HepG2 (cell line): Measurements from ENCODE around the gene SCRG1. TPM values are rescaled to one million over a fixed set of nuclear protein-coding genes. Genes with fewer than 3 reads are reported as not detected.

Experiments used
- GMEB2 ChIP-seq: IDR thresholded peaks from 2 replicates; pipeline ENCODE4 v1.6.1; 2016; ENCODE audit warnings: missing biosample characterization, missing genetic modification reagents, low read depth
- GRHL1 ChIP-seq: sonication (generic); formaldehyde crosslinking; conservative IDR thresholded peaks from 2 replicates; pipeline ENCODE4 v1.8.0; 2022; ENCODE audit warnings: missing genetic modification reagents
- HOXA5 ChIP-seq: sonication (generic); formaldehyde crosslinking; IDR thresholded peaks from 2 replicates; pipeline ENCODE4 v1.4.0; 2020; ENCODE audit warnings: missing genetic modification reagents
- MTA1 ChIP-seq: sonication (generic); formaldehyde crosslinking; IDR thresholded peaks from 2 replicates; pipeline ENCODE4 v1.4.0; 2020; ENCODE audit warnings: missing genetic modification reagents, mild to moderate bottlenecking, borderline replicate concordance
- NR2F2 ChIP-seq: IDR thresholded peaks from 2 replicates; pipeline ENCODE4 v1.6.1; 2012; ENCODE audit warnings: low read depth, inconsistent platforms, borderline replicate concordance
- PAX8 ChIP-seq: sonication (generic); formaldehyde crosslinking; IDR thresholded peaks from 2 replicates; pipeline ENCODE4 v1.8.0; 2022; ENCODE audit warnings: mild to moderate bottlenecking, missing genetic modification reagents, borderline replicate concordance
- SKI ChIP-seq: fragments of 450-650 bp; IDR thresholded peaks from one replicate; pipeline ENCODE4 v1.6.1; 2018; ENCODE audit warnings: mild to moderate bottlenecking; ENCODE audit not compliant: partially characterized antibody
- SOX13 ChIP-seq, 3 experiments: fragments of 450-650 bp in 1 of 3; sonication (generic) in 1 of 3; formaldehyde crosslinking in 1 of 3; IDR thresholded peaks in 2 of 3; conservative IDR thresholded peaks in 1 of 3; 2 replicates each; pipeline versions ENCODE4 v1.5.0 to v1.6.1; 2016 to 2020; ENCODE audit warnings: antibody characterized with exemption in 1 of 3, mild to moderate bottlenecking in 1 of 3, missing compliant biosample characterization in 1 of 3, missing genetic modification reagents in 1 of 3, moderate library complexity in 1 of 3
- TBP ChIP-seq: sonication (generic); formaldehyde crosslinking; IDR thresholded peaks from 2 replicates; pipeline ENCODE4 v1.5.0; 2020; ENCODE audit warnings: missing genetic modification reagents
- ZNF24 ChIP-seq: fragments of 450-650 bp; IDR thresholded peaks from 2 replicates; pipeline ENCODE4 v1.6.1; 2017; ENCODE audit warnings: antibody characterized with exemption, mild to moderate bottlenecking
- ZNF280D ChIP-seq: sonication (generic); formaldehyde crosslinking; IDR thresholded peaks from 2 replicates; pipeline ENCODE4 v1.5.1; 2020; ENCODE audit warnings: mild to moderate bottlenecking, missing genetic modification reagents
- ZNF333 ChIP-seq: sonication (generic); formaldehyde crosslinking; IDR thresholded peaks from 2 replicates; pipeline ENCODE4 v1.4.0; 2020; ENCODE audit warnings: mild to moderate bottlenecking, missing genetic modification reagents, borderline replicate concordance
- polyA plus RNA-seq, 8 experiments: library from polyadenylated mRNA; depleted of rRNA in 3 of 8; stranded (reverse) in 7 of 8; unstranded in 1 of 8; fragments of >200 nt; fragmentation: Illumina TruSeq in 4 of 8; extraction: Trizol in 4 of 8; gene quantifications; 2 replicates each; pipeline versions ENCODE4 v1.2.1 to v1.2.3, GENCODE V29; 2011 to 2016; ENCODE audit warnings: low read depth in 4 of 8, missing spikeins in 1 of 8, mixed read lengths in 1 of 8; ENCODE audit not compliant: insufficient read depth in 1 of 8
- total RNA-seq, 5 experiments: library from RNA; depleted of rRNA; stranded (reverse); fragments of >200 nt; fragmentation: Illumina TruSeq; extraction: Trizol; gene quantifications; 2 replicates each; pipeline ENCODE4 v1.2.3, GENCODE V29; 2016; ENCODE audit warnings: low read depth in 1 of 5
- TF ChIP-seq, protein P1 (sequence below): sonication (generic); formaldehyde crosslinking; IDR thresholded peaks from 2 replicates; pipeline ENCODE4 v1.5.1; 2020; ENCODE audit warnings: mild to moderate bottlenecking, missing genetic modification reagents, borderline replicate concordance
- TF ChIP-seq, protein P2 (sequence below): sonication (generic); formaldehyde crosslinking; IDR thresholded peaks from 2 replicates; pipeline ENCODE4 v1.5.1; 2020; ENCODE audit warnings: missing genetic modification reagents, mild to moderate bottlenecking, borderline replicate concordance

The SCRG1 gene
- total and polyA plus RNA-seq, 2 of the 13 experiments (the other 11 are each of a cell fraction or from before 2014, with no cell fraction given), result not detected

- TF ChIP-seq, protein P1, sequence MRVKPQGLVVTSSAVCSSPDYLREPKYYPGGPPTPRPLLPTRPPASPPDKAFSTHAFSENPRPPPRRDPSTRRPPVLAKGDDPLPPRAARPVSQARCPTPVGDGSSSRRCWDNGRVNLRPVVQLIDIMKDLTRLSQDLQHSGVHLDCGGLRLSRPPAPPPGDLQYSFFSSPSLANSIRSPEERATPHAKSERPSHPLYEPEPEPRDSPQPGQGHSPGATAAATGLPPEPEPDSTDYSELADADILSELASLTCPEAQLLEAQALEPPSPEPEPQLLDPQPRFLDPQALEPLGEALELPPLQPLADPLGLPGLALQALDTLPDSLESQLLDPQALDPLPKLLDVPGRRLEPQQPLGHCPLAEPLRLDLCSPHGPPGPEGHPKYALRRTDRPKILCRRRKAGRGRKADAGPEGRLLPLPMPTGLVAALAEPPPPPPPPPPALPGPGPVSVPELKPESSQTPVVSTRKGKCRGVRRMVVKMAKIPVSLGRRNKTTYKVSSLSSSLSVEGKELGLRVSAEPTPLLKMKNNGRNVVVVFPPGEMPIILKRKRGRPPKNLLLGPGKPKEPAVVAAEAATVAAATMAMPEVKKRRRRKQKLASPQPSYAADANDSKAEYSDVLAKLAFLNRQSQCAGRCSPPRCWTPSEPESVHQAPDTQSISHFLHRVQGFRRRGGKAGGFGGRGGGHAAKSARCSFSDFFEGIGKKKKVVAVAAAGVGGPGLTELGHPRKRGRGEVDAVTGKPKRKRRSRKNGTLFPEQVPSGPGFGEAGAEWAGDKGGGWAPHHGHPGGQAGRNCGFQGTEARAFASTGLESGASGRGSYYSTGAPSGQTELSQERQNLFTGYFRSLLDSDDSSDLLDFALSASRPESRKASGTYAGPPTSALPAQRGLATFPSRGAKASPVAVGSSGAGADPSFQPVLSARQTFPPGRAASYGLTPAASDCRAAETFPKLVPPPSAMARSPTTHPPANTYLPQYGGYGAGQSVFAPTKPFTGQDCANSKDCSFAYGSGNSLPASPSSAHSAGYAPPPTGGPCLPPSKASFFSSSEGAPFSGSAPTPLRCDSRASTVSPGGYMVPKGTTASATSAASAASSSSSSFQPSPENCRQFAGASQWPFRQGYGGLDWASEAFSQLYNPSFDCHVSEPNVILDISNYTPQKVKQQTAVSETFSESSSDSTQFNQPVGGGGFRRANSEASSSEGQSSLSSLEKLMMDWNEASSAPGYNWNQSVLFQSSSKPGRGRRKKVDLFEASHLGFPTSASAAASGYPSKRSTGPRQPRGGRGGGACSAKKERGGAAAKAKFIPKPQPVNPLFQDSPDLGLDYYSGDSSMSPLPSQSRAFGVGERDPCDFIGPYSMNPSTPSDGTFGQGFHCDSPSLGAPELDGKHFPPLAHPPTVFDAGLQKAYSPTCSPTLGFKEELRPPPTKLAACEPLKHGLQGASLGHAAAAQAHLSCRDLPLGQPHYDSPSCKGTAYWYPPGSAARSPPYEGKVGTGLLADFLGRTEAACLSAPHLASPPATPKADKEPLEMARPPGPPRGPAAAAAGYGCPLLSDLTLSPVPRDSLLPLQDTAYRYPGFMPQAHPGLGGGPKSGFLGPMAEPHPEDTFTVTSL (CRISPR knock-in tag), result no peak
- no peak for TF ChIP-seq HOXA5
- TF ChIP-seq SOX13 (IDR thresholded peaks at IDR 0.05), result no peak
- TF ChIP-seq SOX13 (CRISPR knock-in tag; conservative IDR thresholded peaks at IDR 0.05 in 1 of 2, IDR thresholded peaks at IDR 0.05 in 1 of 2), result no peak
- no peak for TF ChIP-seq NR2F2
- no peak for TF ChIP-seq SKI
- no peak for TF ChIP-seq MTA1
- no peak for TF ChIP-seq PAX8
- TF ChIP-seq ZNF280D (CRISPR knock-in tag), result no peak
- no peak for TF ChIP-seq ZNF333 (CRISPR knock-in tag)
- TF ChIP-seq TBP (CRISPR knock-in tag), result no peak
- no peak for TF ChIP-seq GRHL1 (CRISPR knock-in tag)
- TF ChIP-seq ZNF24, result no peak
- TF ChIP-seq, protein P2, sequence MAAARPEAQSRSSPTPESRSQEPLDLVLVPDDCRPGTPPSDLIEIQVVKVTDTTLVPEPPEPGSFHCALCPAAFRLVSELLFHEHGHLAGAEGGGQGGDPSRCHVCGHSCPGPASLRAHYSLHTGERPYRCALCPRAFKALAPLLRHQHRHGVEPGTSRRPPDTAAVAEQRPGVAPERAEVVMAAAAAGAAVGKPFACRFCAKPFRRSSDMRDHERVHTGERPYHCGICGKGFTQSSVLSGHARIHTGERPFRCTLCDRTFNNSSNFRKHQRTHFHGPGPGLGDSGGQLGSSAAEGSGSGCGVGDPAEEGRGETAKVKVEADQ (CRISPR knock-in tag), result no peak
- no peak for TF ChIP-seq GMEB2 (CRISPR knock-in tag)
- TF ChIP-seq, all 625 proteins: peak for 0
These were observed 34.5 kb upstream of the SCRG1 start (continued) for GRCh38 chr4:173433447-173433846.
